CD14-positive monocyte (primary cell): Measurements from ENCODE around the gene ACOT7. TPM values are rescaled to one million over a fixed set of nuclear protein-coding genes. Genes with fewer than 3 reads are reported as not detected.

Experiments used
- DNase-seq, 3 donors: peaks; one replicate each; pipeline ENCODE4 v3.0.0-alpha.2; 2011 to 2022
- H2AFZ ChIP-seq: 2 replicates; pipeline ENCODE4 v1.6.0; 2012; ENCODE audit warnings: mild to moderate bottlenecking, low read depth, low read length, inconsistent platforms; ENCODE audit not compliant: insufficient read depth, poor library complexity, severe bottlenecking
- H3K27ac ChIP-seq, 2 donors: 1 replicate in 1 of 2; 2 replicates in 1 of 2; pipeline ENCODE4 v1.5.1; 2012 to 2013; ENCODE audit warnings: low read length in 2 of 2, control low read depth in 1 of 2, inconsistent platforms in 1 of 2, low read depth in 1 of 2, mild to moderate bottlenecking in 1 of 2
- H3K27me3 ChIP-seq, 2 donors: one replicate each; pipeline versions ENCODE4 v1.6.0 to v1.6.1; 2011 to 2013; ENCODE audit warnings: low read length in 2 of 2; ENCODE audit not compliant: control insufficient read depth in 2 of 2, insufficient read depth in 2 of 2
- H3K36me3 ChIP-seq, 2 donors: replicated peaks in 1 of 2; 1 replicate in 1 of 2; 2 replicates in 1 of 2; pipeline versions ENCODE4 v1.5.1 to v1.6.1; 2012 to 2013; ENCODE audit warnings: low read length in 2 of 2, control low read depth in 1 of 2, inconsistent platforms in 1 of 2, mild to moderate bottlenecking in 1 of 2; ENCODE audit not compliant: insufficient read depth in 2 of 2, control insufficient read depth in 1 of 2
- H3K4me1 ChIP-seq, 2 donors: 1 replicate in 1 of 2; 2 replicates in 1 of 2; pipeline versions ENCODE4 v1.5.1 to v1.6.1; 2012 to 2013; ENCODE audit warnings: low read length in 2 of 2, control low read depth in 1 of 2, inconsistent platforms in 1 of 2, mild to moderate bottlenecking in 1 of 2, moderate library complexity in 1 of 2; ENCODE audit not compliant: insufficient read depth in 2 of 2, control insufficient read depth in 1 of 2
- H3K4me2 ChIP-seq: replicated peaks from 2 replicates; pipeline ENCODE3; 2012; ENCODE audit warnings: low read length, moderate library complexity, mild to moderate bottlenecking; ENCODE audit not compliant: poor library complexity, severe bottlenecking; ENCODE audit errors: extremely low read depth
- H3K4me3 ChIP-seq, 3 experiments: fragments of 200-600 bp in 1 of 3; sonication (generic) in 1 of 3; replicated peaks in 1 of 3; 1 replicate in 2 of 3; 2 replicates in 1 of 3; pipeline ENCODE4 v1.5.1; 2011 to 2013; ENCODE audit warnings: low read length in 3 of 3, mild to moderate bottlenecking in 3 of 3, control low read depth in 2 of 3, low read depth in 2 of 3, inconsistent platforms in 1 of 3, moderate library complexity in 1 of 3
- H3K79me2 ChIP-seq: 2 replicates; pipeline ENCODE4 v1.6.0; 2012; ENCODE audit warnings: mild to moderate bottlenecking, control low read depth, inconsistent platforms, low read length, moderate library complexity; ENCODE audit not compliant: insufficient read depth
- H3K9ac ChIP-seq: 2 replicates; pipeline ENCODE4 v1.6.0; 2017; ENCODE audit warnings: low read length, mild to moderate bottlenecking; ENCODE audit not compliant: insufficient read depth, poor library complexity, severe bottlenecking
- H3K9me3 ChIP-seq, 2 donors: replicated peaks in 1 of 2; 1 replicate in 1 of 2; 2 replicates in 1 of 2; pipeline versions ENCODE4 v1.5.1 to v1.6.1; 2012 to 2013; ENCODE audit warnings: low read length in 2 of 2, control low read depth in 1 of 2; ENCODE audit not compliant: control insufficient read depth in 1 of 2, insufficient read depth in 1 of 2
- H4K20me1 ChIP-seq: 2 replicates; pipeline ENCODE4 v1.6.0; 2012; ENCODE audit warnings: mild to moderate bottlenecking, low read length, control low read depth, moderate library complexity; ENCODE audit not compliant: insufficient read depth
- H3K27ac Mint-ChIP-seq, 7 donors: one replicate each; pipeline ENCODE4 v1.8.0; 2020; ENCODE audit warnings: mild to moderate bottlenecking in 7 of 7, mixed read lengths in 7 of 7, moderate library complexity in 6 of 7, inconsistent platforms in 2 of 7
- H3K27me3 Mint-ChIP-seq, 3 donors: one replicate each; pipeline ENCODE4 v1.8.0; 2021 to 2022; ENCODE audit warnings: low read depth in 3 of 3, mild to moderate bottlenecking in 3 of 3, mixed read lengths in 3 of 3, moderate library complexity in 3 of 3, inconsistent platforms in 1 of 3
- H3K36me3 Mint-ChIP-seq, 2 donors: one replicate each; pipeline ENCODE4 v1.8.0; 2020; ENCODE audit warnings: mixed read lengths in 2 of 2, inconsistent platforms in 1 of 2, mild to moderate bottlenecking in 1 of 2
- H3K4me1 Mint-ChIP-seq: one replicate; pipeline ENCODE4 v1.8.0; 2020; ENCODE audit warnings: mild to moderate bottlenecking, mixed read lengths
- H3K4me3 Mint-ChIP-seq, 2 donors: one replicate each; pipeline ENCODE4 v1.8.0; 2020; ENCODE audit warnings: mild to moderate bottlenecking in 2 of 2, mixed read lengths in 2 of 2, moderate library complexity in 1 of 2
- H3K9me3 Mint-ChIP-seq, 7 donors: one replicate each; pipeline ENCODE4 v1.8.0; 2020 to 2022; ENCODE audit warnings: mixed read lengths in 7 of 7, mild to moderate bottlenecking in 6 of 7, moderate library complexity in 6 of 7, inconsistent platforms in 2 of 7
- WGBS: methylation state at CpG from one replicate; pipeline ENCODE4 v1.1.5; 2013; ENCODE audit warnings: missing lambda C conversion rate; ENCODE audit not compliant: insufficient coverage; 5-methylcytosine and 5-hydroxymethylcytosine counted together
- intact Hi-C, 2 donors: fragments of 100-400 bp; cut with micrococcal nuclease; formaldehyde crosslinking; loops; one replicate each; pipeline versions ENCODE4 v1.15.0 to v1.15.1; 2023
- polyA plus RNA-seq, 3 donors: library from polyadenylated mRNA; depleted of rRNA in 1 of 3; unstranded in 2 of 3; stranded (reverse) in 1 of 3; fragments of 300-500 nt in 2 of 3; fragments of >200 nt in 1 of 3; fragmentation: Illumina TruSeq in 2 of 3; gene quantifications; 1 replicate in 2 of 3; 2 replicates in 1 of 3; pipeline ENCODE4 v1.2.3, GENCODE V29; 2012 to 2021
- TF ChIP-seq, protein P1 (sequence below): fragments of 200-600 bp; IDR thresholded peaks from one replicate; pipeline ENCODE4 v1.8.0; 2022; ENCODE audit warnings: antibody characterized with exemption, mild to moderate bottlenecking

ACOT7 gene
- polyA plus RNA-seq, 3 donors = 0.63 to 4.3 (median 1.4) TPM

DNA sequence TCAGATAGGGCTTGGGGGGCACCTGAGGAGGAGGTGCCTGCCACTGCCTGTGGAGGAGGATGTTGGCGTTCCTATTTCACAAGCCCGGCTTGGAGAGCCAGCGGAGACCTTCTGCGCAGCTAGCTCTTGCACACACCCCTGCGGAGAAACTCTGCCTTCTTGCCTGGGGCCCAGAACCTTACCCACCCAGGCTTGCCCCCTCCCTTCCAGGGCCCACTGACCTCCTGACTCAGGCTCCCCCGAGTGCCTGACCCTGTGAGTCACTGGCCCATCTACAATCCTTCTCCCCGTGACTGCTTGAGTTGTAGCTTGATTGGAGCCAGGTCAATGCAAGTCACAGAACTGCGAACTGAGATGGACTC is 22.7 kb upstream of the ACOT7 start:
- peaks cover 20 to 63% of the 10 kb centered on the region in 2 donors for H3K27me3 ChIP-seq
- H3K4me1 ChIP-seq = no peaks in the 10 kb centered on the region
- peaks cover 0 to 5% of the 10 kb centered on the region in 2 donors for H3K9me3 ChIP-seq
- H3K36me3 ChIP-seq = no peaks in the 10 kb centered on the region
- no peak overlapping the region for H2AFZ ChIP-seq
- no peaks in the 10 kb centered on the region for H3K79me2 ChIP-seq
- H3K4me2 ChIP-seq = no peak overlapping the region
- WGBS = 100% methylated on average over 3 of the region's 8 CpGs
- H3K4me3 ChIP-seq = no peak overlapping the region
- TF ChIP-seq, protein P1, sequence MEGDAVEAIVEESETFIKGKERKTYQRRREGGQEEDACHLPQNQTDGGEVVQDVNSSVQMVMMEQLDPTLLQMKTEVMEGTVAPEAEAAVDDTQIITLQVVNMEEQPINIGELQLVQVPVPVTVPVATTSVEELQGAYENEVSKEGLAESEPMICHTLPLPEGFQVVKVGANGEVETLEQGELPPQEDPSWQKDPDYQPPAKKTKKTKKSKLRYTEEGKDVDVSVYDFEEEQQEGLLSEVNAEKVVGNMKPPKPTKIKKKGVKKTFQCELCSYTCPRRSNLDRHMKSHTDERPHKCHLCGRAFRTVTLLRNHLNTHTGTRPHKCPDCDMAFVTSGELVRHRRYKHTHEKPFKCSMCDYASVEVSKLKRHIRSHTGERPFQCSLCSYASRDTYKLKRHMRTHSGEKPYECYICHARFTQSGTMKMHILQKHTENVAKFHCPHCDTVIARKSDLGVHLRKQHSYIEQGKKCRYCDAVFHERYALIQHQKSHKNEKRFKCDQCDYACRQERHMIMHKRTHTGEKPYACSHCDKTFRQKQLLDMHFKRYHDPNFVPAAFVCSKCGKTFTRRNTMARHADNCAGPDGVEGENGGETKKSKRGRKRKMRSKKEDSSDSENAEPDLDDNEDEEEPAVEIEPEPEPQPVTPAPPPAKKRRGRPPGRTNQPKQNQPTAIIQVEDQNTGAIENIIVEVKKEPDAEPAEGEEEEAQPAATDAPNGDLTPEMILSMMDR = no peak
- H4K20me1 ChIP-seq = no peaks in the 10 kb centered on the region
- H3K27ac Mint-ChIP-seq = no peak overlapping the region
- H3K36me3 Mint-ChIP-seq = no peaks in the 10 kb centered on the region
- H3K27ac ChIP-seq = no peak overlapping the region
- intact Hi-C loops = no loop called here
- peaks cover 7% of the 10 kb centered on the region for H3K4me1 Mint-ChIP-seq
- H3K4me3 Mint-ChIP-seq = peak overlapping the region in 1 of 2 donors; percentile 39
- DNase-seq = no peak
- peaks cover 0 to 6% (median 1%) of the 10 kb centered on the region in 7 donors for H3K9me3 Mint-ChIP-seq
- no peak overlapping the region for H3K9ac ChIP-seq
- peaks cover 60 to 91% (median 61%) of the 10 kb centered on the region in 3 donors for H3K27me3 Mint-ChIP-seq

GRCh38 chr1:6414881-6415626 is 21.5 kb upstream of the ACOT7 start:
- H3K27ac Mint-ChIP-seq = no peak overlapping the region
- H3K27me3 Mint-ChIP-seq = peaks cover 49 to 84% (median 55%) of the 10 kb centered on the region in 3 donors
- peak overlapping the region in 1 of 2 donors; percentile 21 for H3K4me3 Mint-ChIP-seq

More at GRCh38 chr1:6414881-6415626, 21.5 kb upstream of the ACOT7 start:
- no peaks in the 10 kb centered on the region for H3K9me3 ChIP-seq
- H3K9ac ChIP-seq = no peak overlapping the region
- H3K9me3 Mint-ChIP-seq = peaks cover 0 to 6% (median 0%) of the 10 kb centered on the region in 7 donors
- H3K79me2 ChIP-seq = no peaks in the 10 kb centered on the region
- no peaks in the 10 kb centered on the region for H3K4me1 ChIP-seq
- H2AFZ ChIP-seq = no peak overlapping the region
- H3K4me2 ChIP-seq = no peak overlapping the region
- H3K4me3 ChIP-seq = no peak overlapping the region
- peaks cover 9 to 51% of the 10 kb centered on the region in 2 donors for H3K27me3 ChIP-seq
- H3K36me3 ChIP-seq = no peaks in the 10 kb centered on the region
- H3K4me1 Mint-ChIP-seq = peaks cover 7% of the 10 kb centered on the region
- peak in 1 of 3 donors; percentile 32 for DNase-seq
- H3K36me3 Mint-ChIP-seq = no peaks in the 10 kb centered on the region
- TF ChIP-seq, protein P1 = no peak
- no peaks in the 10 kb centered on the region for H4K20me1 ChIP-seq
- WGBS = 71% methylated on average over 9 of the region's 17 CpGs
- no peak overlapping the region for H3K27ac ChIP-seq
- intact Hi-C loops = no loop called here
